ENCODE results near the gene ATXN2. TPM values are rescaled to one million over a fixed set of nuclear protein-coding genes. Genes with fewer than 3 reads are reported as not detected.
A peak's percentile ranks its signal among the peaks of the same experiment; 100 is the strongest.

Gene ATXN2, protein sequence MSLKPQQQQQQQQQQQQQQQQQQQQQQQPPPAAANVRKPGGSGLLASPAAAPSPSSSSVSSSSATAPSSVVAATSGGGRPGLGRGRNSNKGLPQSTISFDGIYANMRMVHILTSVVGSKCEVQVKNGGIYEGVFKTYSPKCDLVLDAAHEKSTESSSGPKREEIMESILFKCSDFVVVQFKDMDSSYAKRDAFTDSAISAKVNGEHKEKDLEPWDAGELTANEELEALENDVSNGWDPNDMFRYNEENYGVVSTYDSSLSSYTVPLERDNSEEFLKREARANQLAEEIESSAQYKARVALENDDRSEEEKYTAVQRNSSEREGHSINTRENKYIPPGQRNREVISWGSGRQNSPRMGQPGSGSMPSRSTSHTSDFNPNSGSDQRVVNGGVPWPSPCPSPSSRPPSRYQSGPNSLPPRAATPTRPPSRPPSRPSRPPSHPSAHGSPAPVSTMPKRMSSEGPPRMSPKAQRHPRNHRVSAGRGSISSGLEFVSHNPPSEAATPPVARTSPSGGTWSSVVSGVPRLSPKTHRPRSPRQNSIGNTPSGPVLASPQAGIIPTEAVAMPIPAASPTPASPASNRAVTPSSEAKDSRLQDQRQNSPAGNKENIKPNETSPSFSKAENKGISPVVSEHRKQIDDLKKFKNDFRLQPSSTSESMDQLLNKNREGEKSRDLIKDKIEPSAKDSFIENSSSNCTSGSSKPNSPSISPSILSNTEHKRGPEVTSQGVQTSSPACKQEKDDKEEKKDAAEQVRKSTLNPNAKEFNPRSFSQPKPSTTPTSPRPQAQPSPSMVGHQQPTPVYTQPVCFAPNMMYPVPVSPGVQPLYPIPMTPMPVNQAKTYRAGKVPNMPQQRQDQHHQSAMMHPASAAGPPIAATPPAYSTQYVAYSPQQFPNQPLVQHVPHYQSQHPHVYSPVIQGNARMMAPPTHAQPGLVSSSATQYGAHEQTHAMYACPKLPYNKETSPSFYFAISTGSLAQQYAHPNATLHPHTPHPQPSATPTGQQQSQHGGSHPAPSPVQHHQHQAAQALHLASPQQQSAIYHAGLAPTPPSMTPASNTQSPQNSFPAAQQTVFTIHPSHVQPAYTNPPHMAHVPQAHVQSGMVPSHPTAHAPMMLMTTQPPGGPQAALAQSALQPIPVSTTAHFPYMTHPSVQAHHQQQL
- total RNA-seq: 69.2 and 71.0 TPM in 2 replicates
- long read RNA-seq, partial matches to known transcripts: 1 of 7 reads
- long read RNA-seq, other reads (novel, unspliced or antisense): 6 of 7 reads

DNA sequence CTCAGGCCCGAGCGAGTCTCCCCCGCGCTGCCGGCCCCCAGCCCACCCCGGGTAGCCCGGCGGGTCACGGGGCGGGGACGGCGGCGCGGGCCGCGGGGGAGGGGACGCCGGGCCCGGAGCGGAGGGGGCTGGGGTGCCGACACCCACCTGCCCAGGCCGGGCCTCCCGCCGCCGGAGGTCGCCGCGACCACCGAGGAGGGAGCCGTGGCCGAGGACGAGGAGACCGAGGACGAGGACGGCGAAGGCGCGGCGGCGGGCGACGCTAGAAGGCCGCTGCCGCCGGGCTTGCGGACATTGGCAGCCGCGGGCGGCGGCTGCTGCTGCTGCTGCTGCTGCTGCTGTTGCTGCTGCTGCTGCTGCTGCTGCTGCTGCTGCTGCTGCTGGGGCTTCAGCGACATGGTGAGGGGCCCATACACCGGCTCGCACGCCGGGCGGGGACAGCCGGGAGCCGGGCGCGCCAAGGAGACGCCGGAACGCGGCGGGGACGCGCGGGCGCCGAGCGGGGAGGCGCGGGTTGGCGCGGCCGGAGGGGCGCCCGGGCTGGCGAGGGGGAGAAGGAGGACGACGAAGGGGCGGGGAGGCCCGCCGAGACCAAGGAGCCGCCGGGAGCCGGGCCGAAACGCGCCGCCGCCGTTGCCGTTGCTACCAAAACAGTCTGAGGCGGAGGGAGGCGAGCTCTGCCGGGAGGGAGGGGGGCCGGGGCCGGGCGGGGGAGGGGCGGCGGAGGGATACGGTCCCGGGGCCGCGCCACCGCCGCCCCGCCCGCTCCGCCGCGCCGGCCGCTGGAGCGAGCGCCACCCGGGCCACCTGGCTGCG lies at the start of gene ATXN2:
TSS of gene ATXN2 (minus strand) at position 679 of the 816 bp plus-strand sequence. CDS start at position 398, 281 bp downstream.
- TF ChIP-seq CTCF (conservative IDR thresholded peaks at IDR 0.05): no peak

GRCh38 chr12:111645433-111645832 lies 46.3 kb upstream of the ATXN2 start:
- Mint-ChIP-seq H3K4me1 (no peaks in the 10 kb centered on the region), H3K36me3 (ENCODE audit: low read depth) (peaks cover 7% of the 10 kb centered on the region)
- no peak for TF ChIP-seq CTCF (conservative IDR thresholded peaks at IDR 0.05)

More for the DNA sequence above, at the start of gene ATXN2:
- H3K4me1 Mint-ChIP-seq: peaks cover 36% of the 10 kb centered on the region
- H3K27ac Mint-ChIP-seq (ENCODE audit: unreplicated experiment): peak within 1 kb of the TSS; percentile 88
- H3K27me3 Mint-ChIP-seq (ENCODE audit: low read depth): peaks cover 3% of the 10 kb centered on the region
- H3K9me3 Mint-ChIP-seq: no peaks in the 10 kb centered on the region
- H3K36me3 Mint-ChIP-seq (ENCODE audit: low read depth): no peaks in the 10 kb centered on the region
- peak within 1 kb of the TSS; percentile 91 for H3K4me3 Mint-ChIP-seq
- peak; percentile 41 for DNase-seq (ENCODE audit: low read depth, low spot score)

DNA sequence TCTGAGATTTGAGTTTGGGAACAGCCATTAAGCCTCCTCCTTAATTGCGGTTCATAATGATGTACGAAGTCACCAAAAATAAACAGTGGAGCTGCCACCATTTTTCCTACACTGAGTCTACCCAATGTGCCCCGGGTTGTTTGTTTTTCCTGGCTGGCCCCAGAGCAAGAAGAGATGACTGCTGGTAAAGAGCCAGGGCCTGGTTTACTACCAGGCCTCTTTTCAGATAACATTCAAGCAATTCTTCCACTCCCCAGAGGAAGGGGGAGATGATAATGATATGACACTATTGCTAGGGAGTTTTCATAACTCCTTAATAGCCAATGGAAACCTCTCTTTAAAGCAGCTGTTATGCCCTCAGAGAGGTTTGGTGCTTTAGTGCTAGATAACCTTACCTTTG lies 44.3 kb upstream of the ATXN2 start:
- H3K4me1 Mint-ChIP-seq: peaks cover 2% of the 10 kb centered on the region
- H3K36me3 Mint-ChIP-seq (ENCODE audit: low read depth): peaks cover 5% of the 10 kb centered on the region
- no peak for TF ChIP-seq CTCF (conservative IDR thresholded peaks at IDR 0.05)
- H3K27ac Mint-ChIP-seq (ENCODE audit: unreplicated experiment): no peak overlapping the region
- H3K4me3 Mint-ChIP-seq: no peak overlapping the region
- H3K9me3 Mint-ChIP-seq: no peaks in the 10 kb centered on the region
- DNase-seq (ENCODE audit: low read depth, low spot score): no peak
- H3K27me3 Mint-ChIP-seq (ENCODE audit: low read depth): no peaks in the 10 kb centered on the region

More at GRCh38 chr12:111645433-111645832, 46.3 kb upstream of the ATXN2 start:
- DNase-seq (ENCODE audit: low read depth, low spot score): no peak
- H3K9me3 Mint-ChIP-seq: no peaks in the 10 kb centered on the region
- H3K27ac Mint-ChIP-seq (ENCODE audit: unreplicated experiment): no peak overlapping the region
- no peaks in the 10 kb centered on the region for H3K27me3 Mint-ChIP-seq (ENCODE audit: low read depth)
- no peak overlapping the region for H3K4me3 Mint-ChIP-seq

DNA sequence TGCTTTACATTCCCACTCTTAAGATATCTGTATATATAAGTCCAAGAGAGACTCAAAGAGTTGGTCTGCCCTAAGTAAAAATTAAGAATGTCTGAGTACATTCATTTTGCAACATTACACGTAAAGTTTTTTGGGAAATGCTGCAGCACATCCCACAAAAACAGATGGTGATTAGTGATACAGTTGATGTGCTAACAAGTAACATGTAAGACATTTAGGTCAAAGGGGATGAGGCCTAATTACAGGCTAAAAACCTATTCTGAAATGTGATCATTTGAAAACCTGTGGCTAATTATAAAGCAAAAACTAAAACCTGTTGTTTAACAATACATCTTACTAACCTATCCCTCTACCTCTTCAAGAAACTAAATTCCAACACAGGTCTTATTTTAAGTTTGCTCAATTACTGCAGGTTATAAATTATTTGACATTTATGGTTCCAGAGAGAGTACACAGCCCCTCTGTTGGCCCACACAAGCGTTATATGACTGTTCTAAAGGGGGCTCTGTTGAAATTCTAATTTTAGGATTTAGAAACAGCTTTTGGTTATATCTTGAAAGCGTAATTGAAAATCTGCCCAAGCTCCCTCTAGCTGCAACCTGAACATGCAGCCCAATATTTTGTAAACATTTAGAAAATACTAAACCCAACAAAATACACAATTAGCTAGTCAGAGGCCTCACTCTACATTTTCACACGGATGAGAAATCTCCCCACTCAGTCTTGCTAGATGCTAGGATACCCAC lies 43.7 kb upstream of the ATXN2 start:
- Mint-ChIP-seq H3K36me3 (ENCODE audit: low read depth) (peaks cover 5% of the 10 kb centered on the region), H3K27me3 (ENCODE audit: low read depth) (no peaks in the 10 kb centered on the region), H3K4me1 (peaks cover 3% of the 10 kb centered on the region), H3K27ac (ENCODE audit: unreplicated experiment) (no peak overlapping the region), H3K9me3 (no peaks in the 10 kb centered on the region), H3K4me3 (no peak overlapping the region)
- DNase-seq (ENCODE audit: low read depth, low spot score): no peak
- TF ChIP-seq CTCF (conservative IDR thresholded peaks at IDR 0.05): no peak

Measured in neural crest cell (in vitro differentiated cells).